ENCODE measurements around the gene ATP11A. TPM values are rescaled to one million over a fixed set of nuclear protein-coding genes. Genes with fewer than 3 reads are reported as not detected.

ATP11A gene
- total and polyA plus RNA-seq, 10 of the 15 experiments (the other 5 are each of a cell fraction or from before 2014, with no cell fraction given) = 1.4 to 69.6 (median 14.4) TPM

DNA sequence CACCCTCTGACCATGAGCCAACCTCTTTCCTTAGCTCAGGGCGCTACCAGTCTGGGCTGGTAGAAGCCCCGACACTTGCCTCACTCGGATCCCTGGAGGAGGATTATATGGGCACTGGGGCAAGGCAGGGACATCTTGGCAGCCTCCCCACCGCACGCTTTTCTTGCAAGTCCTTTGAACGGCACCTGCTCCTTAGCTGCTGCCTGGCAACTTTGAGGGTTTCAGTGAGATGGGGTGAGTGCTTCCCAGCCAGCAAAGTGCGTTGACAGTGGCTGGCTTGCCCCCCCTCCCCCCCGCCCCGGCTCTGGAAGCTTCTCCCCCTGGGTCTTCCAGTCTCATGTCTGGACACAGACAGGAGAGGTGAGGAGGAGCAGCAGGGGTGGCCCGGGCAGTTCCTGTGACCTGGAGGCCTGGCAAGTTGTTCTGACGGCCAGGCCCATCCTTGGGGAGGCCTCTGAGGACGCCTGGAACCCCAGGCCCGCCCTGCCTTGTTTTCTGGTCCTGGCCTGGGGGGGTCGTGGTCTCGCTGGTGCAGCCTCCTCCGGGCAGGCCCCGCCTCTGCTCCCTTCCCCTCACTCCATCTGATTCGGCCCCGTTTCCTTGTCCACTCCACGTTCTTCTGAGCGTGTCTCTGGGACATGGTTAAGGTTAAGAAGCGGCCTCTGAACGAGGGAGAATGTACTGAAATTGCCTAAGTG, 75.2 kb downstream of the ATP11A start:
- Histone ChIP-seq H3K9ac (ENCODE audit: control insufficient read depth, insufficient read depth, low read length) (no peak overlapping the region), H3K4me2 (ENCODE audit: control insufficient read depth, insufficient read depth) (no peak overlapping the region), H3K36me3 (ENCODE audit: control insufficient read depth in 2 of 2, insufficient read depth in 2 of 2, low read length in 1 of 2) (peaks cover 0 to 2% of the 10 kb centered on the region in 2 experiments; a peak in 2 of 4 replicates), H3K27ac (ENCODE audit: control insufficient read depth, insufficient read depth) (no peak overlapping the region), H3K9me3 (replicated peaks; ENCODE audit: control insufficient read depth, insufficient read depth, low read length) (no peaks in the 10 kb centered on the region), H3K79me2 (ENCODE audit: control insufficient read depth, insufficient read depth, low read length) (peaks cover 15% of the 10 kb centered on the region), H3K4me3 (no peak overlapping the region), H3K27me3 (replicated peaks in 1 of 2; ENCODE audit: control insufficient read depth in 2 of 2, insufficient read depth in 2 of 2, low read length in 1 of 2) (no peaks in the 10 kb centered on the region), H3K4me1 (ENCODE audit: control insufficient read depth, insufficient read depth, low read length) (peaks cover 19% of the 10 kb centered on the region), H2AFZ (ENCODE audit: control insufficient read depth, low read depth, low read length) (no peak overlapping the region), H4K20me1 (ENCODE audit: control insufficient read depth, insufficient read depth) (no peaks in the 10 kb centered on the region)
- ChIA-PET SMC1A (ENCODE audit: uncharacterized antibody, unreplicated experiment) (no interaction called here), CTCF (no interaction called here), RAD21 (ENCODE audit: unreplicated experiment) (no interaction called here), POLR2A (no interaction called here)
- FAIRE-seq (no peak), DNase-seq (ENCODE audit: low read depth, low spot score) (no peak), ATAC-seq (no peak)
- 93% methylated on average over 19 of the region's 23 CpGs for WGBS (ENCODE audit: insufficient coverage, insufficient replicate concordance, low lambda C conversion rate, missing lambda C conversion rate)
- no peak for TF ChIP-seq RUNX3 (IDR thresholded peaks at IDR 0.05; ENCODE audit: low read length)
- intact Hi-C loops (cut with micrococcal nuclease; ENCODE audit: unreplicated experiment) = loop anchor here (5.0 kb wide), 1 partner anchor 107 kb away; no protein-coding TSS in a partner anchor
- BruUV-seq (replicated peaks) = no TSS peak
- in situ Hi-C loops (cut with MboI) = no loop called here

DNA sequence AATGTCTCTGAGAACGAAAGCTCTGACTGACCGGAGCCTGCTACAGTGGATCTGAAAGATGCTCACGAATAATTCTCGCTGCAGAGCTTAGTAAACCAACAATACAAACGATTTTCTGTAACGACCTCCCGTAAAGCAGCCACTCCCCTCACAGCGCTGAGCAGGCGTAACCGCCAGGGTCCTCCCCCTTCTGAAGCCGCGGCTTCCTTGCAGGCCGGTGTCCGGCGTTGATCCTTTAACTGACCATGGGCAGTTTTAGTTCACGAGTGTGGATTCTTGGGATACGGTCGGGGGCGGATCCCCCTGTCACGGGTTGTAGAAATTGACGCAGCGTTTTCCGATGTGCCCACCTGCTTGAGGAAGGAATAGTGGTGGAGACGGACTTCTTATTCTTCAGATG, 75.9 kb downstream of the ATP11A start:
- WGBS (ENCODE audit: insufficient coverage, insufficient replicate concordance, low lambda C conversion rate, missing lambda C conversion rate) = 98% methylated on average over 24 of the region's 24 CpGs
- H3K4me1 ChIP-seq (ENCODE audit: control insufficient read depth, insufficient read depth, low read length) = peaks cover 19% of the 10 kb centered on the region
- peaks cover 0 to 2% of the 10 kb centered on the region in 2 experiments; a peak in 2 of 4 replicates for H3K36me3 ChIP-seq (ENCODE audit: control insufficient read depth in 2 of 2, insufficient read depth in 2 of 2, low read length in 1 of 2)
- ChIA-PET SMC1A (ENCODE audit: uncharacterized antibody, unreplicated experiment) (no interaction called here), RAD21 (ENCODE audit: unreplicated experiment) (no interaction called here), CTCF (no interaction called here), POLR2A (no interaction called here)
- in situ Hi-C loops (cut with MboI) = no loop called here
- H3K4me3 ChIP-seq = no peak overlapping the region
- intact Hi-C loops (cut with micrococcal nuclease; ENCODE audit: unreplicated experiment) = loop anchor here (5.0 kb wide), 1 partner anchor 107 kb away; no protein-coding TSS in a partner anchor
- TF ChIP-seq NBN (IDR thresholded peaks at IDR 0.05) (no peak), SREBF1 (IDR thresholded peaks at IDR 0.05; ENCODE audit: low read length) (no peak), SMAD1 (IDR thresholded peaks at IDR 0.05; ENCODE audit: low read depth, partially characterized antibody) (no peak), ZNF274 (IDR thresholded peaks at IDR 0.05; ENCODE audit: insufficient read depth, insufficient read length) (no peak)
- TF ChIP-seq, protein P1, sequence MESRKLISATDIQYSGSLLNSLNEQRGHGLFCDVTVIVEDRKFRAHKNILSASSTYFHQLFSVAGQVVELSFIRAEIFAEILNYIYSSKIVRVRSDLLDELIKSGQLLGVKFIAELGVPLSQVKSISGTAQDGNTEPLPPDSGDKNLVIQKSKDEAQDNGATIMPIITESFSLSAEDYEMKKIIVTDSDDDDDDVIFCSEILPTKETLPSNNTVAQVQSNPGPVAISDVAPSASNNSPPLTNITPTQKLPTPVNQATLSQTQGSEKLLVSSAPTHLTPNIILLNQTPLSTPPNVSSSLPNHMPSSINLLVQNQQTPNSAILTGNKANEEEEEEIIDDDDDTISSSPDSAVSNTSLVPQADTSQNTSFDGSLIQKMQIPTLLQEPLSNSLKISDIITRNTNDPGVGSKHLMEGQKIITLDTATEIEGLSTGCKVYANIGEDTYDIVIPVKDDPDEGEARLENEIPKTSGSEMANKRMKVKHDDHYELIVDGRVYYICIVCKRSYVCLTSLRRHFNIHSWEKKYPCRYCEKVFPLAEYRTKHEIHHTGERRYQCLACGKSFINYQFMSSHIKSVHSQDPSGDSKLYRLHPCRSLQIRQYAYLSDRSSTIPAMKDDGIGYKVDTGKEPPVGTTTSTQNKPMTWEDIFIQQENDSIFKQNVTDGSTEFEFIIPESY (IDR thresholded peaks at IDR 0.05) = 0 out of 2 replicates have a peak, but pooled peaks have one; percentile 36
- TF ChIP-seq, protein P2, sequence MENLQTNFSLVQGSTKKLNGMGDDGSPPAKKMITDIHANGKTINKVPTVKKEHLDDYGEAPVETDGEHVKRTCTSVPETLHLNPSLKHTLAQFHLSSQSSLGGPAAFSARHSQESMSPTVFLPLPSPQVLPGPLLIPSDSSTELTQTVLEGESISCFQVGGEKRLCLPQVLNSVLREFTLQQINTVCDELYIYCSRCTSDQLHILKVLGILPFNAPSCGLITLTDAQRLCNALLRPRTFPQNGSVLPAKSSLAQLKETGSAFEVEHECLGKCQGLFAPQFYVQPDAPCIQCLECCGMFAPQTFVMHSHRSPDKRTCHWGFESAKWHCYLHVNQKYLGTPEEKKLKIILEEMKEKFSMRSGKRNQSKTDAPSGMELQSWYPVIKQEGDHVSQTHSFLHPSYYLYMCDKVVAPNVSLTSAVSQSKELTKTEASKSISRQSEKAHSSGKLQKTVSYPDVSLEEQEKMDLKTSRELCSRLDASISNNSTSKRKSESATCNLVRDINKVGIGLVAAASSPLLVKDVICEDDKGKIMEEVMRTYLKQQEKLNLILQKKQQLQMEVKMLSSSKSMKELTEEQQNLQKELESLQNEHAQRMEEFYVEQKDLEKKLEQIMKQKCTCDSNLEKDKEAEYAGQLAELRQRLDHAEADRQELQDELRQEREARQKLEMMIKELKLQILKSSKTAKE (IDR thresholded peaks at IDR 0.05; ENCODE audit: low read depth, poor library complexity, severe bottlenecking) = no peak
- no peak for FAIRE-seq
- H2AFZ ChIP-seq (ENCODE audit: control insufficient read depth, low read depth, low read length) = no peak overlapping the region
- BruUV-seq (replicated peaks) = no TSS peak
- H3K9ac ChIP-seq (ENCODE audit: control insufficient read depth, insufficient read depth, low read length) = no peak overlapping the region
- no peaks in the 10 kb centered on the region for H3K27me3 ChIP-seq (replicated peaks in 1 of 2; ENCODE audit: control insufficient read depth in 2 of 2, insufficient read depth in 2 of 2, low read length in 1 of 2)
- H3K4me2 ChIP-seq (ENCODE audit: control insufficient read depth, insufficient read depth) = no peak overlapping the region
- no peak for ATAC-seq
- DNase-seq (ENCODE audit: low read depth, low spot score) = no peak
- H3K27ac ChIP-seq (ENCODE audit: control insufficient read depth, insufficient read depth) = no peak overlapping the region
- peaks cover 15% of the 10 kb centered on the region for H3K79me2 ChIP-seq (ENCODE audit: control insufficient read depth, insufficient read depth, low read length)
- H3K9me3 ChIP-seq (replicated peaks; ENCODE audit: control insufficient read depth, insufficient read depth, low read length) = no peaks in the 10 kb centered on the region
- H4K20me1 ChIP-seq (ENCODE audit: control insufficient read depth, insufficient read depth) = no peaks in the 10 kb centered on the region

Measured in GM12878 (cell line).